Upper lobe of left lung (tissue), 4 donors: ENCODE results near the gene PTPRD.

ENCODE experiments used
- EP300 ChIP-seq, 4 donors: sonication (generic); formaldehyde crosslinking; IDR thresholded peaks; one replicate each; pipeline ENCODE4 v1.5.1; 2017; ENCODE audit warnings: antibody characterized with exemption in 4 of 4, control low read depth in 2 of 4
- POLR2A ChIP-seq, 4 donors: fragments of 450-650 bp; IDR thresholded peaks; one replicate each; pipeline ENCODE4 v1.5.1; 2016 to 2017; ENCODE audit warnings: antibody characterized with exemption in 4 of 4, mild to moderate bottlenecking in 2 of 4
- TF ChIP-seq, protein P1 (sequence below), 6 experiments: fragments of 450-650 bp in 4 of 6; fragments of 200-600 bp in 2 of 6; sonication (generic) in 2 of 6; IDR thresholded peaks; one replicate each; pipeline ENCODE4 v1.5.1; 2016 to 2019; ENCODE audit warnings: antibody characterized with exemption in 6 of 6

DNA sequence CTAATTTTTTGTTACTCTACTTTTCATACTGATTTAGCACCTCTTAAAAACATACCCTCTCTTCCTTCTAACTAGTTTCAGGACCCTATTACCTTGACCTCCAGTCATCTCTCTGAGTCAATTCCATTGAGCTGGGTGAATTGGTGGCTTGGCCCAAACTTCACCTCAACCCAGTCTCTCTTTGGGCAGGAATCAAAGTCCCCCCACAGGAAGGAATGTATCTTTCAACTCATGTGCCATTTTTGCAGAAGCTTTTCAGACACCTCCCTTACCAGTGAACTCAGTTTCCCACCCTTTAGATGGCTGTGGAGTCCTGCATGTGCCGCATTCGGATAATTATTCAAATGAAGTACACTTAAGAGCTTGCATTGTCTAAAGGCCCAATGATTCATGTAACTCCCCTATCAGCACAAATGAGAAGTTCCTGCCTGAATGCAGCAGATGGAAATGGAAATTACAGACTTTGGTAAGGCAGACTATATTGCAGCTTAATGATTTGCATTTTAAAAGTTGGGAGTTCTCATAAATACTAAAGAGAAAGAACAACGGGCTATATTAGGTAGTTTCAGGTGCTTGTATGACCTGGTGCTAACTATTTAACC lies 693.5 kb downstream of the PTPRD start:
- TF ChIP-seq, protein P1, sequence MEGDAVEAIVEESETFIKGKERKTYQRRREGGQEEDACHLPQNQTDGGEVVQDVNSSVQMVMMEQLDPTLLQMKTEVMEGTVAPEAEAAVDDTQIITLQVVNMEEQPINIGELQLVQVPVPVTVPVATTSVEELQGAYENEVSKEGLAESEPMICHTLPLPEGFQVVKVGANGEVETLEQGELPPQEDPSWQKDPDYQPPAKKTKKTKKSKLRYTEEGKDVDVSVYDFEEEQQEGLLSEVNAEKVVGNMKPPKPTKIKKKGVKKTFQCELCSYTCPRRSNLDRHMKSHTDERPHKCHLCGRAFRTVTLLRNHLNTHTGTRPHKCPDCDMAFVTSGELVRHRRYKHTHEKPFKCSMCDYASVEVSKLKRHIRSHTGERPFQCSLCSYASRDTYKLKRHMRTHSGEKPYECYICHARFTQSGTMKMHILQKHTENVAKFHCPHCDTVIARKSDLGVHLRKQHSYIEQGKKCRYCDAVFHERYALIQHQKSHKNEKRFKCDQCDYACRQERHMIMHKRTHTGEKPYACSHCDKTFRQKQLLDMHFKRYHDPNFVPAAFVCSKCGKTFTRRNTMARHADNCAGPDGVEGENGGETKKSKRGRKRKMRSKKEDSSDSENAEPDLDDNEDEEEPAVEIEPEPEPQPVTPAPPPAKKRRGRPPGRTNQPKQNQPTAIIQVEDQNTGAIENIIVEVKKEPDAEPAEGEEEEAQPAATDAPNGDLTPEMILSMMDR (IDR thresholded peaks at IDR 0.05): no peak
- no peak for TF ChIP-seq POLR2A (IDR thresholded peaks at IDR 0.05)
- no peak for TF ChIP-seq EP300 (IDR thresholded peaks at IDR 0.05)
